ENCODE data around the gene NUMA1.

- TF ChIP-seq CTCF (conservative IDR thresholded peaks at IDR 0.05; ENCODE audit: low read length) (no peak), EZH2phosphoT487 (IDR thresholded peaks at IDR 0.05; ENCODE audit: borderline replicate concordance, low read depth, low read length) (no peak)
Observed at GRCh38 chr11:72069787-72070251, 10.5 kb downstream of the NUMA1 start.

Measured in OCI-LY7 (cell line).